Measurements from ENCODE around the gene TYMS.

TYMS gene

DNA sequence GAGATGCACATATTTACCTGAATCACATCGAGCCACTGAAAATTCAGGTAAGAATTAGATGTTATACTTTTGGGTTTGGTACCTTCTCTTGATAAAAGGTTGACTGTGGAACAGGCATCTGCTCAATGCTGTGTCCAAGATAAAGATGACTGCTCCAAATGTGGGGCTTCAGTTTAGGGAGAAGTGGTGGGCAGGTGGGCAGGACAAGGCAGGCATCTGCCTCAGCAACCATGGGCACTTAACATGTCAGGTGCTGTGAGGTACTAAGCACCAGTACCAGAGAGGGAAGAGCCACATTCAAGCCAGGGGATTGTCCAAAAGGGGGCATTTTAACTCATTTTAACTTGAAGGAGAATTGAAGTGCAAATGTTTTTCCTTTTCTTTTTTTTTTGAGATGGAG is 14.0 kb downstream of the TYMS start:
- no peak for TF ChIP-seq TAF1 (IDR thresholded peaks at IDR 0.05; ENCODE audit: borderline replicate concordance, insufficient read depth, low read length)
- TF ChIP-seq POLR2AphosphoS5 (IDR thresholded peaks at IDR 0.05; ENCODE audit: low read depth, low read length): no peak
- no peak for TF ChIP-seq SIN3A (IDR thresholded peaks at IDR 0.05; ENCODE audit: borderline replicate concordance, insufficient read depth, low read length)
- TF ChIP-seq, protein P1, sequence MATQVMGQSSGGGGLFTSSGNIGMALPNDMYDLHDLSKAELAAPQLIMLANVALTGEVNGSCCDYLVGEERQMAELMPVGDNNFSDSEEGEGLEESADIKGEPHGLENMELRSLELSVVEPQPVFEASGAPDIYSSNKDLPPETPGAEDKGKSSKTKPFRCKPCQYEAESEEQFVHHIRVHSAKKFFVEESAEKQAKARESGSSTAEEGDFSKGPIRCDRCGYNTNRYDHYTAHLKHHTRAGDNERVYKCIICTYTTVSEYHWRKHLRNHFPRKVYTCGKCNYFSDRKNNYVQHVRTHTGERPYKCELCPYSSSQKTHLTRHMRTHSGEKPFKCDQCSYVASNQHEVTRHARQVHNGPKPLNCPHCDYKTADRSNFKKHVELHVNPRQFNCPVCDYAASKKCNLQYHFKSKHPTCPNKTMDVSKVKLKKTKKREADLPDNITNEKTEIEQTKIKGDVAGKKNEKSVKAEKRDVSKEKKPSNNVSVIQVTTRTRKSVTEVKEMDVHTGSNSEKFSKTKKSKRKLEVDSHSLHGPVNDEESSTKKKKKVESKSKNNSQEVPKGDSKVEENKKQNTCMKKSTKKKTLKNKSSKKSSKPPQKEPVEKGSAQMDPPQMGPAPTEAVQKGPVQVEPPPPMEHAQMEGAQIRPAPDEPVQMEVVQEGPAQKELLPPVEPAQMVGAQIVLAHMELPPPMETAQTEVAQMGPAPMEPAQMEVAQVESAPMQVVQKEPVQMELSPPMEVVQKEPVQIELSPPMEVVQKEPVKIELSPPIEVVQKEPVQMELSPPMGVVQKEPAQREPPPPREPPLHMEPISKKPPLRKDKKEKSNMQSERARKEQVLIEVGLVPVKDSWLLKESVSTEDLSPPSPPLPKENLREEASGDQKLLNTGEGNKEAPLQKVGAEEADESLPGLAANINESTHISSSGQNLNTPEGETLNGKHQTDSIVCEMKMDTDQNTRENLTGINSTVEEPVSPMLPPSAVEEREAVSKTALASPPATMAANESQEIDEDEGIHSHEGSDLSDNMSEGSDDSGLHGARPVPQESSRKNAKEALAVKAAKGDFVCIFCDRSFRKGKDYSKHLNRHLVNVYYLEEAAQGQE (IDR thresholded peaks at IDR 0.05; ENCODE audit: insufficient read depth in 1 of 2, low read depth in 2 of 2, low read length in 2 of 2): no peak
- no peak for TF ChIP-seq FOXP2 (optimal IDR thresholded peaks at IDR 0.05; ENCODE audit: borderline replicate concordance, extremely low read depth, extremely low read length, insufficient read depth)

DNA sequence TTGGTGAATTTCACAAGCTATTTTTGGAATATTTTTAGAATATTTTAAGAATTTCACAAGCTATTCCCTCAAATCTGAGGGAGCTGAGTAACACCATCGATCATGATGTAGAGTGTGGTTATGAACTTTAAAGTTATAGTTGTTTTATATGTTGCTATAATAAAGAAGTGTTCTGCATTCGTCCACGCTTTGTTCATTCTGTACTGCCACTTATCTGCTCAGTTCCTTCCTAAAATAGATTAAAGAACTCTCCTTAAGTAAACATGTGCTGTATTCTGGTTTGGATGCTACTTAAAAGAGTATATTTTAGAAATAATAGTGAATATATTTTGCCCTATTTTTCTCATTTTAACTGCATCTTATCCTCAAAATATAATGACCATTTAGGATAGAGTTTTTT is 15.9 kb downstream of the TYMS start:
- TF ChIP-seq, protein P1 (IDR thresholded peaks at IDR 0.05; ENCODE audit: insufficient read depth in 1 of 2, low read depth in 2 of 2, low read length in 2 of 2): no peak
- no peak for TF ChIP-seq SIN3A (IDR thresholded peaks at IDR 0.05; ENCODE audit: borderline replicate concordance, insufficient read depth, low read length)

DNA sequence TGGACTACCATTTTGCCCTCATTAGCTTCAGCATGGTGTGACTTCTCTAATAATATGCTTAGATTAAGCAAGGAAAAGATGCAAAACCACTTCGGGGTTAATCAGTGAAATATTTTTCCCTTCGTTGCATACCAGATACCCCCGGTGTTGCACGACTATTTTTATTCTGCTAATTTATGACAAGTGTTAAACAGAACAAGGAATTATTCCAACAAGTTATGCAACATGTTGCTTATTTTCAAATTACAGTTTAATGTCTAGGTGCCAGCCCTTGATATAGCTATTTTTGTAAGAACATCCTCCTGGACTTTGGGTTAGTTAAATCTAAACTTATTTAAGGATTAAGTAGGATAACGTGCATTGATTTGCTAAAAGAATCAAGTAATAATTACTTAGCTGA is 16.3 kb downstream of the TYMS start:
- TF ChIP-seq SIN3A (IDR thresholded peaks at IDR 0.05; ENCODE audit: borderline replicate concordance, insufficient read depth, low read length): no peak
- TF ChIP-seq POLR2AphosphoS5 (IDR thresholded peaks at IDR 0.05; ENCODE audit: low read depth, low read length): no peak
- no peak for TF ChIP-seq TAF1 (IDR thresholded peaks at IDR 0.05; ENCODE audit: borderline replicate concordance, insufficient read depth, low read length)
- TF ChIP-seq, protein P1 (IDR thresholded peaks at IDR 0.05; ENCODE audit: insufficient read depth in 1 of 2, low read depth in 2 of 2, low read length in 2 of 2): no peak
- TF ChIP-seq FOXP2 (optimal IDR thresholded peaks at IDR 0.05; ENCODE audit: borderline replicate concordance, extremely low read depth, extremely low read length, insufficient read depth): no peak

DNA sequence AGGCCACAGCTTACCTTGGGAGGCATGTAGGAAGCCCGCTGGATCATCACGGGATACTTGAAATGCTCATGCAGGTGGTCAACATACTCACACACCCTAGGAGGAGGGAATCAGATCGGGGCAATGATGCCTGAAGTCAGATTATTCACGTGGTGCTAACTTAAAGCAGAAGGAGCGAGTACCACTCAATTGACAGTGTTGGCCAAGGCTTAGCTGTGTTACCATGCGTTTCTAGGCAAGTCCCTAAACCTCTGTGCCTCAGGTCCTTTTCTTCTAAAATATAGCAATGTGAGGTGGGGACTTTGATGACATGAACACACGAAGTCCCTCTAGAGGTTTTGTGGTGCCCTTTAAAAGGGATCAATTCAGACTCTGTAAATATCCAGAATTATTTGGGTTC is 17.9 kb downstream of the TYMS start:
- TF ChIP-seq POLR2AphosphoS5 (IDR thresholded peaks at IDR 0.05; ENCODE audit: low read depth, low read length) (no peak), FOXP2 (optimal IDR thresholded peaks at IDR 0.05; ENCODE audit: borderline replicate concordance, extremely low read depth, extremely low read length, insufficient read depth) (no peak), SIN3A (IDR thresholded peaks at IDR 0.05; ENCODE audit: borderline replicate concordance, insufficient read depth, low read length) (no peak), TAF1 (IDR thresholded peaks at IDR 0.05; ENCODE audit: borderline replicate concordance, insufficient read depth, low read length) (no peak)
- TF ChIP-seq, protein P1 (IDR thresholded peaks at IDR 0.05; ENCODE audit: insufficient read depth in 1 of 2, low read depth in 2 of 2, low read length in 2 of 2): no peak

DNA sequence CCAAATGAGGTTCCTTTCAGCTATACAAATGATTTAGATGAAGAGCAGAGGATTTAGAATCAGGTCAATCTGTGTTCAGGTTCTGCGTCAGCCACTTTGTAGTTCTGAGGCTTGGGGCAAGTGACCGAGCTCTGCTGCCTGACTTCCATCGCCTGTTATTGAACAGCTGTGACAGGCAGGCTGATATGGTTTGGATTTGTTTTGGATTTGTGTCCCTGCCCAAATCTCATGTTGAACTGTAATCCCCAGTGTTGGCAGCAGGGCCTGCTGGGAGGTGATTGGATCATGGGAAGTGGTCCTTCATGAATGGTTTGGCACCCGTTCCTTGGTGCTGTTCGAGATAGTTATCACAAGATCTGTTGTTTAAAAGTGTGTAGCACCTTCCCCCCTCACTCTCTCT is 18.6 kb downstream of the TYMS start:
- no peak for TF ChIP-seq FOXP2 (optimal IDR thresholded peaks at IDR 0.05; ENCODE audit: borderline replicate concordance, extremely low read depth, extremely low read length, insufficient read depth)
- TF ChIP-seq POLR2AphosphoS5 (IDR thresholded peaks at IDR 0.05; ENCODE audit: low read depth, low read length): 0 out of 2 replicates have a peak, but pooled peaks have one; percentile 37
